H1 (cell line): ENCODE measurements around the gene NDUFB8. TPM values are rescaled to one million over a fixed set of nuclear protein-coding genes. Genes with fewer than 3 reads are reported as not detected.

Experiments used
- CTCF ChIA-PET: fragments of 300-600 bp; sonication (Branson Sonifier 250); formaldehyde crosslinking; loops from one replicate; lab custom pipeline; 2021; ENCODE audit not compliant: partially characterized antibody; lab: Charles Lee
- POLR2A ChIA-PET: fragments of 300-600 bp; sonication (Branson Sonifier 250); formaldehyde crosslinking; loops from one replicate; lab custom pipeline; 2021; ENCODE audit warnings: inconsistent platforms; ENCODE audit not compliant: partially characterized antibody; lab: Charles Lee
- DNase-seq, 2 experiments: peaks; one replicate each; pipeline versions ENCODE4 v3.0.0 to v3.0.0-alpha.2; 2010 to 2022; ENCODE audit warnings: low spot score in 2 of 2, low read depth in 1 of 2, mixed read lengths in 1 of 2
- FAIRE-seq: peaks from 2 replicates; lab custom pipeline; 2011; peaks lifted over from hg19 to GRCh38; lab: Jason Lieb, UNC
- H2AFZ ChIP-seq: 2 replicates; pipeline ENCODE4 v1.8.1; 2012; ENCODE audit warnings: low read length, inconsistent platforms
- H2AK5ac ChIP-seq: 2 replicates; pipeline ENCODE4 v1.6.1; 2013; ENCODE audit warnings: low read depth, low read length
- H2BK120ac ChIP-seq: replicated peaks from 2 replicates; pipeline ENCODE3; 2013; ENCODE audit warnings: low read depth, low read length, inconsistent platforms
- H2BK12ac ChIP-seq: 2 replicates; pipeline ENCODE4 v1.6.1; 2013; ENCODE audit warnings: low read depth, low read length
- H2BK15ac ChIP-seq: 2 replicates; pipeline ENCODE4 v1.6.1; 2013; ENCODE audit warnings: low read length
- H2BK20ac ChIP-seq: 2 replicates; pipeline ENCODE4 v1.6.1; 2013; ENCODE audit warnings: low read length
- H2BK5ac ChIP-seq: 2 replicates; pipeline ENCODE4 v1.6.1; 2013; ENCODE audit warnings: low read depth, low read length
- H3K14ac ChIP-seq: 2 replicates; pipeline ENCODE4 v1.6.1; 2013; ENCODE audit warnings: inconsistent platforms; ENCODE audit not compliant: insufficient read length
- H3K18ac ChIP-seq: 2 replicates; pipeline ENCODE4 v1.6.1; 2013; ENCODE audit warnings: low read length; ENCODE audit errors: extremely low read depth
- H3K23ac ChIP-seq: 2 replicates; pipeline ENCODE4 v1.6.1; 2013; ENCODE audit warnings: inconsistent platforms; ENCODE audit not compliant: insufficient read length
- H3K23me2 ChIP-seq: 2 replicates; pipeline ENCODE4 v1.6.1; 2013; ENCODE audit warnings: low read depth, low read length
- H3K27ac ChIP-seq: 2 replicates; pipeline ENCODE4 v1.6.1; 2011; ENCODE audit warnings: low read depth, low read length, inconsistent platforms
- H3K27me3 ChIP-seq, 4 experiments: replicated peaks in 1 of 4; 1 replicate in 1 of 4; 2 replicates in 3 of 4; pipeline versions ENCODE4 v1.6.1 to v1.8.1; 2011 to 2013; ENCODE audit warnings: low read length in 3 of 4, mild to moderate bottlenecking in 3 of 4, inconsistent platforms in 2 of 4, mixed read lengths in 2 of 4, moderate library complexity in 1 of 4; ENCODE audit not compliant: control insufficient read depth in 3 of 4, insufficient read depth in 3 of 4; ENCODE audit errors: extremely low read depth in 1 of 4
- H3K36me3 ChIP-seq, 4 experiments: 2 replicates each; pipeline versions ENCODE4 v1.6.1 to v1.8.1; 2011 to 2013; ENCODE audit warnings: mild to moderate bottlenecking in 4 of 4, low read length in 3 of 4, moderate library complexity in 2 of 4, control low read depth in 1 of 4, inconsistent platforms in 1 of 4; ENCODE audit not compliant: insufficient read depth in 4 of 4, control insufficient read depth in 2 of 4
- H3K4ac ChIP-seq: replicated peaks from 2 replicates; pipeline ENCODE3; 2013; ENCODE audit warnings: low read length, low read depth, mixed read lengths, inconsistent platforms; ENCODE audit not compliant: insufficient read length
- H3K4me1 ChIP-seq, 4 experiments: replicated peaks in 1 of 4; 1 replicate in 1 of 4; 2 replicates in 3 of 4; pipeline versions ENCODE4 v1.6.1 to v1.8.1; 2011 to 2013; ENCODE audit warnings: low read length in 3 of 4, inconsistent platforms in 2 of 4, mixed read lengths in 1 of 4; ENCODE audit not compliant: insufficient read depth in 4 of 4, control insufficient read depth in 3 of 4
- H3K4me2 ChIP-seq, 2 experiments: 2 replicates each; pipeline versions ENCODE4 v1.6.1 to v1.8.1; 2011 to 2013; ENCODE audit warnings: low read depth in 2 of 2, low read length in 2 of 2, control low read depth in 1 of 2, inconsistent platforms in 1 of 2, mild to moderate bottlenecking in 1 of 2; ENCODE audit not compliant: insufficient read depth in 1 of 2
- H3K4me3 ChIP-seq, 4 experiments: fragments of 200-600, 300-600 bp in 1 of 4; sonication (generic), shearing (Covaris generic), sonication (Bioruptor Twin) in 1 of 4; 2 replicates each; pipeline versions ENCODE4 v1.5.1 to v1.8.1; 2011 to 2016; ENCODE audit warnings: low read length in 4 of 4, low read depth in 3 of 4, control low read depth in 2 of 4, inconsistent platforms in 2 of 4, mild to moderate bottlenecking in 2 of 4, mixed read lengths in 1 of 4, moderate library complexity in 1 of 4; ENCODE audit not compliant: insufficient read depth in 2 of 4; ENCODE audit errors: extremely low read depth in 1 of 4
- H3K56ac ChIP-seq: replicated peaks from 2 replicates; pipeline ENCODE3; 2013; ENCODE audit warnings: low read depth, mild to moderate bottlenecking, mixed read lengths, low read length, inconsistent platforms; ENCODE audit not compliant: insufficient read length
- H3K79me1 ChIP-seq: 2 replicates; pipeline ENCODE4 v1.6.1; 2013; ENCODE audit warnings: low read depth, low read length, control low read depth
- H3K79me2 ChIP-seq, 2 experiments: 2 replicates each; pipeline versions ENCODE4 v1.6.1 to v1.8.1; 2012 to 2013; ENCODE audit warnings: low read length in 2 of 2, mild to moderate bottlenecking in 2 of 2, inconsistent platforms in 1 of 2; ENCODE audit not compliant: insufficient read depth in 2 of 2, control insufficient read depth in 1 of 2
- H3K9ac ChIP-seq, 4 experiments: replicated peaks in 1 of 4; 1 replicate in 1 of 4; 2 replicates in 3 of 4; pipeline versions ENCODE4 v1.6.1 to v1.8.1; 2011 to 2013; ENCODE audit warnings: low read depth in 3 of 4, low read length in 3 of 4, control low read depth in 2 of 4, mild to moderate bottlenecking in 2 of 4, moderate library complexity in 2 of 4, inconsistent platforms in 1 of 4; ENCODE audit errors: extremely low read depth in 1 of 4
- H3K9me3 ChIP-seq, 2 experiments: 2 replicates each; pipeline versions ENCODE4 v1.6.1 to v1.8.1; 2012 to 2013; ENCODE audit warnings: mild to moderate bottlenecking in 2 of 2, moderate library complexity in 2 of 2, control low read depth in 1 of 2, inconsistent platforms in 1 of 2, low read depth in 1 of 2, low read length in 1 of 2, mixed read lengths in 1 of 2; ENCODE audit not compliant: insufficient read depth in 2 of 2
- H4K20me1 ChIP-seq, 2 experiments: replicated peaks in 1 of 2; 2 replicates each; pipeline versions ENCODE3 to v1.8.1; 2011 to 2013; ENCODE audit warnings: inconsistent platforms in 2 of 2, low read length in 2 of 2, mild to moderate bottlenecking in 1 of 2; ENCODE audit not compliant: insufficient read depth in 2 of 2, control insufficient read depth in 1 of 2
- H4K5ac ChIP-seq: 2 replicates; pipeline ENCODE4 v1.6.1; 2013; ENCODE audit warnings: low read length, low read depth, mixed read lengths, inconsistent platforms; ENCODE audit not compliant: insufficient read length
- H4K8ac ChIP-seq: 2 replicates; pipeline ENCODE4 v1.8.0; 2013; ENCODE audit warnings: mild to moderate bottlenecking, moderate library complexity, low read length, inconsistent platforms; ENCODE audit not compliant: insufficient read depth; ENCODE audit errors: extremely low read depth
- H4K91ac ChIP-seq: replicated peaks from 2 replicates; pipeline ENCODE3; 2013; ENCODE audit warnings: low read length, mixed read lengths, inconsistent platforms; ENCODE audit not compliant: insufficient read length
- BCL11A ChIP-seq, 2 experiments: IDR thresholded peaks; one replicate each; pipeline ENCODE4 v1.6.1; 2011; ENCODE audit warnings: low read depth in 2 of 2, low read length in 2 of 2, mild to moderate bottlenecking in 2 of 2
- CREB1 ChIP-seq: IDR thresholded peaks from 2 replicates; pipeline ENCODE4 v1.6.1; 2012; ENCODE audit warnings: inconsistent platforms
- E2F6 ChIP-seq: IDR thresholded peaks from 2 replicates; pipeline ENCODE4 v1.6.1; 2012; ENCODE audit warnings: inconsistent platforms
- EZH2 ChIP-seq: fragments of 200-600 bp; sonication (generic); IDR thresholded peaks from 2 replicates; pipeline ENCODE4 v1.7.1; 2012; ENCODE audit warnings: low read depth, mild to moderate bottlenecking, moderate library complexity, low read length, inconsistent platforms; ENCODE audit not compliant: severe bottlenecking
- MAX ChIP-seq: IDR thresholded peaks from 2 replicates; pipeline ENCODE4 v1.6.1; 2012; ENCODE audit warnings: inconsistent platforms
- NANOG ChIP-seq: IDR thresholded peaks from 2 replicates; pipeline ENCODE4 v1.6.1; 2011; ENCODE audit warnings: low read length, low read depth, mild to moderate bottlenecking, inconsistent platforms; ENCODE audit not compliant: insufficient read depth, poor library complexity, severe bottlenecking
- RAD21 ChIP-seq, 2 experiments: IDR thresholded peaks in 1 of 2; conservative IDR thresholded peaks in 1 of 2; 2 replicates each; pipeline ENCODE4 v1.6.1; 2011; ENCODE audit warnings: low read depth in 2 of 2, low read length in 2 of 2, improper control_type of control experiment in 1 of 2, inconsistent platforms in 1 of 2, mild to moderate bottlenecking in 1 of 2, moderate library complexity in 1 of 2
- RNF2 ChIP-seq: fragments of 200-900, 300-1000 bp; sonication (generic); IDR thresholded peaks from 2 replicates; pipeline ENCODE4 v1.7.1; 2016; ENCODE audit warnings: borderline replicate concordance, low read depth, mild to moderate bottlenecking, antibody characterized with exemption, low read length; ENCODE audit not compliant: poor library complexity, severe bottlenecking; ENCODE audit errors: missing control alignments
- TCF12 ChIP-seq: IDR thresholded peaks from 2 replicates; pipeline ENCODE4 v1.6.1; 2011; ENCODE audit warnings: low read depth, mild to moderate bottlenecking, low read length
- WGBS, 2 experiments: shearing (Covaris generic) in 1 of 2; methylation state at CpG; one replicate each; pipeline versions ENCODE4 v1.1.6 to v1.1.7; 2013 to 2015; ENCODE audit warnings: low lambda C conversion rate in 2 of 2, mixed read lengths in 2 of 2, inconsistent platforms in 1 of 2, low coverage in 1 of 2, missing lambda C conversion rate in 1 of 2; ENCODE audit not compliant: insufficient replicate concordance in 2 of 2, insufficient coverage in 1 of 2, insufficient read length in 1 of 2; ENCODE audit errors: extremely low coverage in 1 of 2, missing lambda C conversion rate in 1 of 2; 5-methylcytosine and 5-hydroxymethylcytosine counted together
- polyA plus RNA-seq, 7 experiments: library from polyadenylated mRNA; depleted of rRNA in 3 of 7; stranded (reverse) in 5 of 7; unstranded in 2 of 7; fragments of >200 nt in 5 of 7; fragments of 200-250 nt in 2 of 7; gene quantifications; 1 replicate in 5 of 7; 2 replicates in 1 of 7; 4 replicates in 1 of 7; pipeline versions ENCODE4 v1.2.1 to v1.2.3, GENCODE V29; 2011 to 2013; ENCODE audit warnings: missing spikeins in 2 of 7, mixed read lengths in 2 of 7
- total RNA-seq: library from RNA; stranded (reverse); fragmentation: NEBNext Ultra II Directional; extraction: Animal tissue kit (Norgen Biotek cat#: 25700); gene quantifications from 2 replicates; pipeline ENCODE4 v1.2.1, GENCODE V29; 2021

NDUFB8 gene
- total and polyA plus RNA-seq, 2 of the 8 experiments (the other 6 are each of a cell fraction or from before 2014, with no cell fraction given): 175 to 455 TPM

GRCh38 chr10:100571084-100571856, 41.6 kb upstream of the NDUFB8 start:
- Histone ChIP-seq H2BK5ac (no peak overlapping the region), H3K18ac (no peak overlapping the region), H3K23ac (no peak overlapping the region), H4K91ac (no peak overlapping the region), H2BK120ac (no peak overlapping the region), H3K4ac (no peak overlapping the region), H4K5ac (no peak overlapping the region), H2AK5ac (peak overlapping the region; percentile 98; the same call in 1 of the 2 replicates), H3K4me3 (no peak overlapping the region), H3K79me1 (no peaks in the 10 kb centered on the region), H3K14ac (no peak overlapping the region), H3K56ac (no peak overlapping the region), H3K27me3 (peaks cover 0 to 18% (median 8%) of the 10 kb centered on the region in 4 experiments; a peak in 6 of 7 replicates), H4K20me1 (peaks cover 0 to 3% of the 10 kb centered on the region in 2 experiments), H2BK12ac (0 out of 2 replicates have a peak overlapping the region, but pooled peaks have one; percentile 39), H2AFZ (no peak overlapping the region), H3K4me1 (peaks cover 0 to 4% (median 2%) of the 10 kb centered on the region in 4 experiments; a peak in 4 of 7 replicates), H4K8ac (no peak overlapping the region), H3K36me3 (no peaks in the 10 kb centered on the region), H3K9me3 (no peaks in the 10 kb centered on the region), H3K23me2 (peaks cover 8% of the 10 kb centered on the region; the same call in 1 of the 2 replicates), H2BK15ac (0 out of 2 replicates have a peak overlapping the region, but pooled peaks have one; percentile 98), H3K79me2 (no peaks in the 10 kb centered on the region), H3K4me2 (peak overlapping the region in 1 of 2 experiments; percentile 99; a peak in 1 of 4 replicates), H3K27ac (no peak overlapping the region), H2BK20ac (no peak overlapping the region), H3K9ac (no peak overlapping the region)
- DNase-seq: no peak
- ChIA-PET POLR2A (interaction anchor here (0.9 to 2.4 kb wide), 2 partner anchors 10 to 37 kb away, joined by 4 to 15 read pairs; no protein-coding TSS in a partner anchor), CTCF (interaction anchor here (0.9 to 9.8 kb wide), 11 partner anchors 10 to 308 kb away, joined by 3 to 88 read pairs (median 16); no protein-coding TSS in a partner anchor)
- FAIRE-seq: no peak
- 91% methylated on average over 21 of the region's 24 CpGs; no CpG with 5 or more reads in 1 of the 2 experiments for WGBS, 2 experiments
- TF ChIP-seq MAX: no peak
- no peak for TF ChIP-seq EZH2
- no peak for TF ChIP-seq RNF2
- TF ChIP-seq CREB1: no peak
- TF ChIP-seq E2F6: no peak
- TF ChIP-seq TCF12: no peak
- TF ChIP-seq NANOG: no peak
- TF ChIP-seq RAD21 (IDR thresholded peaks at IDR 0.05 in 1 of 2, conservative IDR thresholded peaks at IDR 0.05 in 1 of 2; ENCODE audit: low read depth in 2 of 2, low read length in 2 of 2): no peak
- TF ChIP-seq BCL11A (IDR thresholded peaks at IDR 0.05; ENCODE audit: low read depth in 2 of 2, low read length in 2 of 2): no peak
